HL-60 (cell line): ENCODE data around the gene DLGAP3.

Experiments
- DNase-seq, 2 experiments: peaks; one replicate each; pipeline ENCODE4 v3.0.0-alpha.2; 2010 to 2020; ENCODE audit warnings: low read depth in 1 of 2, low spot score in 1 of 2
- H3K27ac ChIP-seq: fragments of 250-450 bp; sonication (Bioruptor Pico); replicated peaks from 2 replicates; pipeline ENCODE4 v1.5.1; 2020; ENCODE audit warnings: mild to moderate bottlenecking, moderate library complexity
- H3K27me3 ChIP-seq: fragments of 250-450 bp; sonication (Bioruptor Pico); 2 replicates; pipeline ENCODE4 v1.5.1; 2021; ENCODE audit warnings: mild to moderate bottlenecking, moderate library complexity; ENCODE audit not compliant: insufficient read depth, poor library complexity, severe bottlenecking
- H3K4me3 ChIP-seq: replicated peaks from 2 replicates; pipeline ENCODE4 v1.5.1; 2011; ENCODE audit warnings: mild to moderate bottlenecking, control low read depth, low read length; ENCODE audit not compliant: insufficient read depth
- GABPA ChIP-seq: IDR thresholded peaks from 2 replicates; pipeline ENCODE4 v1.6.1; 2012; ENCODE audit warnings: low read depth
- POLR2AphosphoS5 ChIP-seq: IDR thresholded peaks from 2 replicates; pipeline ENCODE4 v1.6.1; 2012; ENCODE audit warnings: low read depth
- SPI1 ChIP-seq: IDR thresholded peaks from 2 replicates; pipeline ENCODE4 v1.6.1; 2012; ENCODE audit warnings: low read depth, mild to moderate bottlenecking, borderline replicate concordance
- TF ChIP-seq, protein P1 (sequence below): IDR thresholded peaks from 2 replicates; pipeline ENCODE4 v1.6.1; 2012; ENCODE audit warnings: low read depth; ENCODE audit not compliant: insufficient replicate concordance
- TF ChIP-seq, protein P2 (sequence below): IDR thresholded peaks from one replicate; pipeline ENCODE4 v1.5.1; 2011; ENCODE audit warnings: low read length, control low read depth, inconsistent platforms; ENCODE audit not compliant: insufficient read depth

The DLGAP3 gene

DNA sequence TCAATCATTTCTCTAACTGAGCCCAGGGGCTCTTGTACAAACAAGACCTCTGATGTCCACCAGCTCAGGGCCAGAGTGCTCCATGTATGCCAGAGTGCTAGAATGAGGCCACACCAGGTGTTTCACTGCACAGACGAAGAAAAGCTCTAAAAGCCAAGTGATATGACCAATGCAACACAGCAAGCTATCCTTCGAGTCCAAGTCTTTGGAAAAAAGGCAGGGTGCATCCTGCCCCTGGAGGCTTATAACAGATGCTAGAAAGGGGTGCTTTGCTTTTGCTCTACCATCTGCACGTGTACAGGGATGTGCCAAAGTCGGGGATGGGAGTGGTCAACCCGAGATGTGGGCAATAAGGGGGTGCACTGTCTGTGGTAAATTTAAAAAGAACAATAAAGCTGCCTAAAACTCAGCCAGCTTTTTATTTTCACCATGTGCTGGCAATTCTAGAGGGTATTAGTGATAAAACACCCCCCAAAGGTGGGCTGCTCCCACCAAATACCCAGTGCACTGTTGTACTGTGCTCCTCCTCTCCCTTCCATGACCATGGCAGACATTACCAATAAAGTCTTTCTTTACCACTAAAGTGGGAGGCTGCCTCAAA is 102.0 kb downstream of the DLGAP3 start:
- no peak for DNase-seq
- H3K27ac ChIP-seq, result no peak overlapping the region
- no peak overlapping the region for H3K4me3 ChIP-seq
- H3K27me3 ChIP-seq, result no peaks in the 10 kb centered on the region
- no peak for TF ChIP-seq POLR2AphosphoS5
- TF ChIP-seq GABPA, result no peak
- TF ChIP-seq, protein P1, sequence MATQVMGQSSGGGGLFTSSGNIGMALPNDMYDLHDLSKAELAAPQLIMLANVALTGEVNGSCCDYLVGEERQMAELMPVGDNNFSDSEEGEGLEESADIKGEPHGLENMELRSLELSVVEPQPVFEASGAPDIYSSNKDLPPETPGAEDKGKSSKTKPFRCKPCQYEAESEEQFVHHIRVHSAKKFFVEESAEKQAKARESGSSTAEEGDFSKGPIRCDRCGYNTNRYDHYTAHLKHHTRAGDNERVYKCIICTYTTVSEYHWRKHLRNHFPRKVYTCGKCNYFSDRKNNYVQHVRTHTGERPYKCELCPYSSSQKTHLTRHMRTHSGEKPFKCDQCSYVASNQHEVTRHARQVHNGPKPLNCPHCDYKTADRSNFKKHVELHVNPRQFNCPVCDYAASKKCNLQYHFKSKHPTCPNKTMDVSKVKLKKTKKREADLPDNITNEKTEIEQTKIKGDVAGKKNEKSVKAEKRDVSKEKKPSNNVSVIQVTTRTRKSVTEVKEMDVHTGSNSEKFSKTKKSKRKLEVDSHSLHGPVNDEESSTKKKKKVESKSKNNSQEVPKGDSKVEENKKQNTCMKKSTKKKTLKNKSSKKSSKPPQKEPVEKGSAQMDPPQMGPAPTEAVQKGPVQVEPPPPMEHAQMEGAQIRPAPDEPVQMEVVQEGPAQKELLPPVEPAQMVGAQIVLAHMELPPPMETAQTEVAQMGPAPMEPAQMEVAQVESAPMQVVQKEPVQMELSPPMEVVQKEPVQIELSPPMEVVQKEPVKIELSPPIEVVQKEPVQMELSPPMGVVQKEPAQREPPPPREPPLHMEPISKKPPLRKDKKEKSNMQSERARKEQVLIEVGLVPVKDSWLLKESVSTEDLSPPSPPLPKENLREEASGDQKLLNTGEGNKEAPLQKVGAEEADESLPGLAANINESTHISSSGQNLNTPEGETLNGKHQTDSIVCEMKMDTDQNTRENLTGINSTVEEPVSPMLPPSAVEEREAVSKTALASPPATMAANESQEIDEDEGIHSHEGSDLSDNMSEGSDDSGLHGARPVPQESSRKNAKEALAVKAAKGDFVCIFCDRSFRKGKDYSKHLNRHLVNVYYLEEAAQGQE, result no peak
- TF ChIP-seq, protein P2, sequence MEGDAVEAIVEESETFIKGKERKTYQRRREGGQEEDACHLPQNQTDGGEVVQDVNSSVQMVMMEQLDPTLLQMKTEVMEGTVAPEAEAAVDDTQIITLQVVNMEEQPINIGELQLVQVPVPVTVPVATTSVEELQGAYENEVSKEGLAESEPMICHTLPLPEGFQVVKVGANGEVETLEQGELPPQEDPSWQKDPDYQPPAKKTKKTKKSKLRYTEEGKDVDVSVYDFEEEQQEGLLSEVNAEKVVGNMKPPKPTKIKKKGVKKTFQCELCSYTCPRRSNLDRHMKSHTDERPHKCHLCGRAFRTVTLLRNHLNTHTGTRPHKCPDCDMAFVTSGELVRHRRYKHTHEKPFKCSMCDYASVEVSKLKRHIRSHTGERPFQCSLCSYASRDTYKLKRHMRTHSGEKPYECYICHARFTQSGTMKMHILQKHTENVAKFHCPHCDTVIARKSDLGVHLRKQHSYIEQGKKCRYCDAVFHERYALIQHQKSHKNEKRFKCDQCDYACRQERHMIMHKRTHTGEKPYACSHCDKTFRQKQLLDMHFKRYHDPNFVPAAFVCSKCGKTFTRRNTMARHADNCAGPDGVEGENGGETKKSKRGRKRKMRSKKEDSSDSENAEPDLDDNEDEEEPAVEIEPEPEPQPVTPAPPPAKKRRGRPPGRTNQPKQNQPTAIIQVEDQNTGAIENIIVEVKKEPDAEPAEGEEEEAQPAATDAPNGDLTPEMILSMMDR, result no peak
- no peak for TF ChIP-seq SPI1

DNA sequence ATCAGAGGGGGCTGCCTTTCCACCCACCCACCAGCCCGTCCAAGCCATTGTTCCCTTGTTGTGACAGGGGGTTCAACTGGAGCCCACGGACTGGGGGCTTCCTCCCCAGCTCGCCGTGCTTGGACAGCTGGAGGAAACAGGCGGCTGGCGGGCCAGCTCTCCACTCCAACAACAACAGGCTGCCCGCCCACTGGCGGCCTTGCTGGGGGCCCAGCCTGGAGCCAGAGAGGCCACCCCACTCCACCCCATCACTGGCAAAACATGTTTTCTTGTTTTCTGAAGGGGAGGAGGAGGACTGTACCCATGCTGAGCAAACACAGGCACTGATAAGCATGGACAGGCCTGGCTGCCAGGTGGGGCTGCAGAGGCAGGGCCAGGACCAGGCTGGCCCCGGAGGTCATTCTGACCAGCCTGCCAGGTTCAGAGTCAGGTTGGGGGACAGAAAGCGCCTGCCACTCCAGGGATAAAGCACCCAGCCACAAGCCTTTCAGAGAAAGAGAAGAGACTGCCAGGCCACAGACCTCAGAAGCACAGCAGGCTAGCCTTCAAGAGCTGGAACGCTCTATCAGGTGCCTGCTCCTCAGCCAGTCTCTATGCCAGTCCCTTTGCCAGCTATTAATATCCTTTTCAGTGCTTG is 103.9 kb downstream of the DLGAP3 start:
- Histone ChIP-seq H3K27me3 (no peaks in the 10 kb centered on the region), H3K27ac (no peak overlapping the region), H3K4me3 (no peak overlapping the region)
- DNase-seq, result no peak
- TF ChIP-seq SPI1 (no peak), GABPA (no peak), POLR2AphosphoS5 (no peak)
- TF ChIP-seq, protein P1, result no peak
- TF ChIP-seq, protein P2, result no peak

DNA sequence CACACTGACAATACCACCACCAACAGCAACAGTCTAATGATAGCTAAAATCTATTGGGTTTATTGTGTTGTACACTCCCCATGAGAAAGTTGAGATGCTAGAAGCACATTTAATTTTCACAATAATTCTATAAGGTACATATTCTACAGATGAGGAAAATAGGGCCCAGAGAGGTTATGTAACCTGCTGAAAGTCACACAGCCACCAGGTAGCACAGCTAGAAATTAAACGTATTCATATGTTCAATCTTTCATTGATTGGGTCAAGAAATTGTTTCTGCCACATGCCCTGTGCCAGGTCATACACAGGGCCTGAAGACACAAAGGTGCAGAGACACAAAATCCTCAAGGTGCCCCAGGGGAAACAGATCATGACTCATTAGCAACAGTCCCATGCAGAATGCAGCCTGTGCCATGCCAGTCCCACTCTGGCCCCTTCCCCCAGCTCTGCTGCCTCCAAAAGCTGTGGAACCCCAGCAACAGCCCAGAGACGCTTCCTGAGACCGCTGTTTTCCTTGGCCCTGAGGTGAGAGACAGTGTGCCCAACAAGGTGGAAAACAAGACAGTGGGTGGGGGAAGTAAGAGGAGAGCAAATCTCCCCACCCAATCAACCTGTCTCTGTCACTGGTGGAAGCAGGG is 104.5 kb downstream of the DLGAP3 start:
- no peak overlapping the region for H3K27ac ChIP-seq
- H3K4me3 ChIP-seq, result no peak overlapping the region
- no peaks in the 10 kb centered on the region for H3K27me3 ChIP-seq
- DNase-seq, result no peak
- TF ChIP-seq SPI1 (no peak), POLR2AphosphoS5 (no peak), GABPA (no peak)
- TF ChIP-seq, protein P1, result no peak
- TF ChIP-seq, protein P2, result no peak
